Myocyte (in vitro differentiated cells): ENCODE data around the gene SPTBN1. TPM values are rescaled to one million over a fixed set of nuclear protein-coding genes. Genes with fewer than 3 reads are reported as not detected.
"Not testable (repeated sequence)": the region's sequence is repeated elsewhere in the genome, so short reads cannot be mapped to it uniquely, and the experiment has no call there.

Experiments
- DNase-seq: peaks from one replicate; pipeline ENCODE4 v3.0.0-alpha.2; 2012; ENCODE audit warnings: low read depth
- total RNA-seq: library from RNA; depleted of rRNA; stranded (reverse); fragments of >200 nt; gene quantifications from 2 replicates; pipeline ENCODE4 v1.2.3, GENCODE V29; 2014

Gene SPTBN1
- total RNA-seq, 1 donor from 2014 or later = 308 TPM

GRCh38 chr2:54500404-54501205 lies 44.5 kb downstream of the SPTBN1 start:
- no peak for DNase-seq

DNA sequence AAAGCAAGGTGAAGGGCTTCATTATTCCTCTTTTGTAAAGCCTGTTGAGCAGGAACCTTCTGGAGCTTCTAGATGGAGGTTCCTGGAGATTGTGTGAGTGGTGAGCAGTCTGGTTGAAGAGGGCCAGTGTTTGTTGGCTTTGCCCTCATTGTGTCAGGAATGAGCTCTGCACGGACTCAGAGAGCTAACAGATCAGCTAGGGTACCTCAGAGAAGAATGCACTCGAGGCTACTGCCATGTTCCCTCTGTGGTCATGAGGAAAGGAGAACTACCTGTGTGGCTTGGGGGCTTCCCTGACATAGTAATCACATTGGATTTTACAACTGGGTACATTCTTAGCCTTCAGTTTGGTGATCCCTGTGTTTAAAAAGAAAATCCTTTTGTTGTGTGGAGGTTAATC lies 46.6 kb downstream of the SPTBN1 start:
- DNase-seq = no peak

DNA sequence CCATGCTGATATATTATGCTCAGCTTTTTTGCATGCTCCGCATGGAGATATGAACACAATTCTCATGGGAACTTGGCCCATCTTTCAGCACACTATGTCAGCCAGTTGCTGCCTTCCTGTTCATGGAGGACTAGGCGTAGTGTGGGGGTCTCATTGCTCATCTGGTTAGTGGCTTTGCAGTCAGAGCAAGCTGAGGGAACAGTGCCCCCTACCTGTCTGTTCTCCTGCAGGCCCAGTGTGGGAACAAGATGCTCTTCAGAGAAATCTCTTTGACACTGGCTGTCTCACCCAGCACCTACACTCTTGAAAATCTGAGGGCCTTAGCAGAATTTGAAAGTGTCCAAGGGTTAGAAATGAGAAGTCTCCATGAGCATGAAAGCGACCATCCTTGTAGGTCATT lies 47.1 kb downstream of the SPTBN1 start:
- no peak for DNase-seq

GRCh38 chr2:54503828-54504227 lies 47.7 kb downstream of the SPTBN1 start:
- no peak for DNase-seq

DNA sequence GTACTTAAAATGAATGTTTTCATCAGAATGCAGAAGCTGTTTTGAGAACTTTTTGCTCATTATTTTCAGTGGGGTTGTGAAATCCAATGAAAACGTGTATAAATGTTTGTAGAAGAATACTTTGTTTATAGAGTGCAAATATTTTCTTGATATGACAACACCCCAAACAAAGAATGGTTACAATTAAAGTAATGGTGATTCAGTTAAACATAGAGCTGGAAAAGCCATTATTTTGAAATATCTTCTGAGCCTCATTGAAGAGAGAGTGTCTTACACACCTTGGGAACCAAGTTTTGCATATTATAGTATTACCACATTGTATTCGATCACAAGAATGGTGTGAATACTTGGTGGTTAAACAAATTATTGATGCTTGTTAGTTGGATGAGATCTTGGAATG lies 48.7 kb downstream of the SPTBN1 start:
- no peak for DNase-seq

GRCh38 chr2:54508541-54508940 lies 52.4 kb downstream of the SPTBN1 start:
- no peak for DNase-seq

- DNase-seq = not testable (repeated sequence)
Observed at GRCh38 chr2:54509043-54509442, 52.9 kb downstream of the SPTBN1 start.

DNA sequence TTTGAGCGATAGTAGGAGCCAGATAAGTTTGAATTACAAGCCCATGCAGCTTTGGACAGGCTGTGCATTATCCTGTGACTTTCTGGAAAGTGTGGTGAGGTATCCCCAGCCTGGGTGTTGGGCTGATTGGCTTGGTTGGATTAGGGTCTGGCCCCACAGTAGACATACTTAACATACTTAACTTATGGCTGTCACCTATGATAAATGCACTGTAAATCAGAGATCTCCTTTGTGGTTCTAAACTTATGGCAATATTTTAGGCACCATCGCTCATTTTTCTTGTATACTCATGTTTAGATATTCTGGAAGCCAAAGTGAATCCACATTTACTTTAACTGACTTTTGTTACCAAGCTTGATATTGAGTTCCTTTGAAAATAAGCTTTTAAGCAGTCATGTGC lies 54.8 kb downstream of the SPTBN1 start:
- no peak for DNase-seq

DNA sequence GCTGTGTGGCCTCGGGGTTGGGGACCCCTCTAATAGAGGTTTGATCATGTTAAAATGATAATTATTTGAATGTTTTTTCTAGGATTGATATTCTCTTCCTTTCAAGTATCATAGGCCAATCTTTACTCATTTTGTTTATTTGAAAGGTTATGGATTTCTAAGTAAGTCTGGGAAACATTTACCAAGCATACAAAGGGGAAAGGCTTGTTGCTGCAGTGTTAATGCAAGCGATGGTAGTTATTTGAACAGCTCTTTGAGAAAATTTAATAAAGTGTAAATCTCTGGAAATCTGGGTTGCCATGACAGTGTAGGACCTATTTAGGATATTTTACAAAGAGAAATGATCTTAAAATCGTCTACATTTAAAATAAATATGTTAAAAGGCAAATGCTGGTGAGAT lies 56.1 kb downstream of the SPTBN1 start:
- DNase-seq = no peak

GRCh38 chr2:54512663-54513362 lies 56.7 kb downstream of the SPTBN1 start:
- DNase-seq = peak; percentile 52

DNA sequence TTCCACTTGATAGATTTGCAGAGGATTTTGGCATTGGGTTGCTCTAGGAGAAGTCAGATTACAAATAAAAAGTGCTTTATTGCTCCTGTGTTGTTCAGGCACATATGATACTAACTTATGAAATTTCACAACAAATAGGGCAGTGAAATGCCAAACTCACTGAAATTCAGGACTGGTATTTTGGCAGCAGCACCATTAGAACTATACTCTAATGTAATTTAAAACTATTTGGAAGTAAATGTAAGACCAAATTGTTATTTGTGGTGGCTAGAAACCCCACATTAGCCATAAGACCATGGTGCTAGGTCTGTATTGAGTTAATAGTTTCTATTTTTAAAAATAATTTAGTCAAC lies 57.2 kb downstream of the SPTBN1 start:
- DNase-seq = no peak

GRCh38 chr2:54514822-54515569 lies 58.9 kb downstream of the SPTBN1 start:
- no peak for DNase-seq

DNA sequence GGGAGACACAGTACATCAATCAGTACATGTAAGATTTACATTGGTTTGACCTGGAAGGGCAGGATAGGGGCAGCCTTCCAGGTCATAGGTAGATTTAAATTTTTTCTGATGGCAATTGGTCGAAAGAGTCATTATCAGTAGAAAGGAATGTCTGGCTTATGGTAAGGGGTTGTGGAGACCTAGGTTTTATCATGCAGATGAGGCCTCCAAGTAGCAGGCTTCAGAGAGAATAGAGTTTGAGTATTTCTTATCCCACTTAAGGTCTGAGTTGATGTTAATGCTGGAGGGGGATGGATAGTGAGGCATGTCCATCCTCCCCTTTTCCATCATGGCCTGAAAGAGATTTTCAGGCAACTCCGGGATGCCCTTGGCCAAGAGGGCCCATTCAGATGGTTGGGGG lies 60.7 kb downstream of the SPTBN1 start:
- no peak for DNase-seq

- not testable (repeated sequence) for DNase-seq
Observed at GRCh38 chr2:54518016-54518415, 61.9 kb downstream of the SPTBN1 start.

GRCh38 chr2:54518430-54518829 lies 62.3 kb downstream of the SPTBN1 start:
- DNase-seq = no peak

DNA sequence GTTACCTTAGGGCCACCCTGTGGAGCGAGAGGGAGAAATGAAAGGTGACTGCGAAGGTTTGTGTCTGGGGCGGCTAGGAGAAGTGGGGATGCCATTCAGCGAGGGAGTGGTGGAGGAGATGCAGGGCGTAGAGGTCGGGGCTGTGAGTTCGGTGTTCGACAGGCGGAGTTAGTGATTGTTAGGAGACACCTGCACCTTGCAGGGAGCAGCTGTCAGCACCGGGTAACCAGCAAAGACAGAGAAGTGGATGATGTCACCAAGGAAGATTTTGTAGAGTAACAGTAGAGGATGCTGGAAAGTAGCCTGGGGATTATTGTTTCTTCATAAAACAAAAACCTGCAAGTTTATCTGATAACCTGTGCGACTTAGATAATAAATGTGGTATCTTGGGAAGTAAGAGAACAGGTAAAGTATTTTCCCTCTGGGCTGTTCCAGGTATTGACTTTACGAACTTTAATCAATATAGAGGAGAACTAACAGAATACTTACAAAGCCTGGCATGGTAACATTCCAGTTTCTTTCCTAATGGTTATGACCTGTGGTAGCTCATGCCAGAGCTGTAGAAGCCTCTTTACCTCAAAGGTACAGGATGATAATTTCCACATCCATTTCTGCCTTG lies 63.8 kb downstream of the SPTBN1 start:
- DNase-seq = no peak

DNA sequence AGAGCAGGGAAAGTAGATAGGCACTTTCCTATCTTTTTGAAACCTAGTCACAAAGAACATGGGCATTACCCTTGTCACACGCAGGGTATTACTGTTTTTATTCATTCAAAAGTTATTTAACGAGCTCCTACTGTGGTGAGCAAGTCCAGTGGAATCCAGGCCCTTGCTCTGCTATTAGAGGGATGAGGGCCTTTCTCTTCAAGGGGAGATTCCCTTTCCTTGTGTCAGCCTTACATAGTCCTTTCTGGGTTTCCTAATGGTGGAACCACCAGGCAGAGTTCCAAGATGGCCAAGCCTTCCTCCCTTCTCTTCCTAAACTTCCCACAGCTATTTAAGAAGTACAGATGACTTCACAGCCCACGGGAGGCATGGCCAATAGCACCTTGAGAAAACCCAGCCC lies 64.6 kb downstream of the SPTBN1 start:
- DNase-seq = peak; percentile 72

DNA sequence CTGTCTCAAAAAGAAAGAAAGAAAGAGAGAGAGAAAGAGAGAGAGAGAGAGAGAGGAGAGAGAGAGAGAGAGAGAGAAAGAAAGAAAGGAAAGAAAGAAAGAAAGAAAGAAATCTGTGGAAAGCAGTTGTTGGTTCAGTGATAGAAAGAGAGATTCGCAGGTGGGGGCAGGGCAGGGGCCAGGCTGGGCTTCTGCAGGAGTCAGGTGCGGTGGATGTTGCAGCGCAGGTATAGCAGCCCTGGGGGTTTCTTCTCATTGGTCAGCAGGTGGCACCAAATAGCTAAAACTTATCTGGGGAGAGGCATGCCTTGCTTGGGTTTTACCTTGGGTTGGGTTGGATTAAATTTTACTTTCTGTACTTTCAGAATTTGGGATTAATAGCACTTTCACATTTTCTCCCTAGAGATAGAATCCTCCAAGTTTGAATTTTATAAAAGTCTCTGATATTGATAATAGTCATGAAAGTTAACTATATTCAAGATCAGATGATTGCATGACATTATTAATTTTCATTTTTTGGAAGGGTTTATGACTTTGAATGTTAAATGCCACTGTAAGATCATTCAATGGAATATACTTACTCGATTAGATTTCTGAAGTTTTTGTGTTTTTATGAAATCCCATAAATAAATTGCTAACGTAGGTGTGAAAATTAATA lies 66.6 kb downstream of the SPTBN1 start:
- DNase-seq = peak; percentile 58

DNA sequence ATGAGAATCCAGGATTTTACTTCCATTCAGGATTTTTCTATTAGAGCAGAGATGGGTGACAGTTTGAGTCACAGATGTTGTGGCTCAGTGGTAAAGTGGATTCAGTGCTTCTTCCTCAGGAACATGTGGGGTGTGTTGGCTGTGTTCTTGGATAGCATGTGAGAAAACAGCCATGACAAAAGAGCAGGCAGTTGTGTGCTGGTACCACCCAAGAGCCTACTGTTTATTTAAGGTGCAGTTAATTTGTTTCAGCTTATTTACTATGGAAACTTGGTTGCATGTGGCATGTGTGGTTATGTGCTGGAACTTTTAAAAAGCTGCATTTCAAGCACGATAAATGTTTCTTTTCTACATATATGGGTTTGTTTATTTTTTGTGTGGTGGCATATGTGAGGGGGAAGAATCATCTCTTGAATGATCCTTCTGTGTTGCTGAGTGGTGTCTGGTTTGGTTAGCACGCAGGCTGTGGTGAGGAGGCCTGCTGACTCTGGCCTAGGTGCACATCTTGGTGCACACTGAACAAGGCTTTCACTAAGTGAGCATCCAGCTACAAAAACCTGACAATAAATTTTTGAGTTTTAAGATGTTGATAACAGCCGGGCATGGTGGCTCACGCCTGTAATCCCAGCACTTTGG lies 67.3 kb downstream of the SPTBN1 start:
- no peak for DNase-seq

- peak; percentile 86 for DNase-seq
Observed at GRCh38 chr2:54524226-54524991, 68.3 kb downstream of the SPTBN1 start.
